GM23338 (cell line): ENCODE results near the gene MAP2K5.

ENCODE experiments used
- CREB1 ChIP-seq: fragments of 250-450 bp; sonication (Bioruptor Pico); IDR thresholded peaks from 2 replicates; pipeline ENCODE4 v1.5.0; 2020; ENCODE audit warnings: low read depth, mild to moderate bottlenecking, moderate library complexity
- CTCF ChIP-seq, 2 experiments: fragments of 200-600 bp in 1 of 2; sonication (generic) in 1 of 2; conservative IDR thresholded peaks; 2 replicates each; pipeline versions ENCODE4 v1.5.1 to v1.6.1; 2016 to 2017; ENCODE audit warnings: antibody characterized with exemption in 2 of 2, low read depth in 2 of 2, mild to moderate bottlenecking in 2 of 2, moderate library complexity in 1 of 2
- ETS1 ChIP-seq: IDR thresholded peaks from 2 replicates; pipeline ENCODE4 v1.6.1; 2016; ENCODE audit warnings: antibody characterized with exemption
- EZH2 ChIP-seq: fragments of 200-600 bp; sonication (generic); IDR thresholded peaks from one replicate; pipeline ENCODE4 v1.8.0; 2017; ENCODE audit warnings: antibody characterized with exemption, mild to moderate bottlenecking, low read depth; ENCODE audit not compliant: unreplicated experiment
- EZH2phosphoT487 ChIP-seq: fragments of 200-600 bp; sonication (generic); IDR thresholded peaks from one replicate; pipeline ENCODE4 v1.8.1; 2018; ENCODE audit warnings: antibody characterized with exemption; ENCODE audit not compliant: unreplicated experiment
- JUNB ChIP-seq: IDR thresholded peaks from one replicate; pipeline ENCODE4 v1.6.1; 2016; ENCODE audit warnings: antibody characterized with exemption; ENCODE audit not compliant: unreplicated experiment
- POLR2AphosphoS5 ChIP-seq: IDR thresholded peaks from 2 replicates; pipeline ENCODE4 v1.6.1; 2016; ENCODE audit warnings: antibody characterized with exemption, low read depth
- REST ChIP-seq: IDR thresholded peaks from one replicate; pipeline ENCODE4 v1.6.1; 2018; ENCODE audit warnings: antibody characterized with exemption; ENCODE audit not compliant: unreplicated experiment
- STAT1 ChIP-seq: IDR thresholded peaks from one replicate; pipeline ENCODE4 v1.6.1; 2016; ENCODE audit warnings: antibody characterized with exemption; ENCODE audit not compliant: unreplicated experiment
- ZNF114 ChIP-seq: fragments of 250-450 bp; sonication (Bioruptor Pico); IDR thresholded peaks from 2 replicates; pipeline ENCODE4 v1.5.0; 2020; ENCODE audit warnings: mild to moderate bottlenecking, moderate library complexity
- ZNF331 ChIP-seq: fragments of 250-450 bp; sonication (Bioruptor Pico); IDR thresholded peaks from 2 replicates; pipeline ENCODE4 v1.5.0; 2020; ENCODE audit warnings: low read depth, mild to moderate bottlenecking, moderate library complexity
- ZNF462 ChIP-seq: fragments of 250-450 bp; sonication (Bioruptor Pico); IDR thresholded peaks from 2 replicates; pipeline ENCODE4 v1.5.0; 2020; ENCODE audit warnings: mild to moderate bottlenecking, moderate library complexity

GRCh38 chr15:67746450-67746849 is 203.9 kb downstream of the MAP2K5 start:
- no peak for TF ChIP-seq POLR2AphosphoS5
- TF ChIP-seq EZH2phosphoT487: no peak
- no peak for TF ChIP-seq CTCF (conservative IDR thresholded peaks at IDR 0.05; ENCODE audit: low read depth in 2 of 2)
- no peak for TF ChIP-seq STAT1
- no peak for TF ChIP-seq EZH2
- TF ChIP-seq ETS1: no peak
- TF ChIP-seq REST: no peak
- no peak for TF ChIP-seq CREB1 (CRISPR knock-in tag)
- no peak for TF ChIP-seq JUNB
- TF ChIP-seq ZNF114: no peak
- no peak for TF ChIP-seq ZNF462 (CRISPR knock-in tag)
- TF ChIP-seq ZNF331 (CRISPR knock-in tag): no peak
